Measurements from ENCODE around the gene SLX4IP. TPM values are rescaled to one million over a fixed set of nuclear protein-coding genes. Genes with fewer than 3 reads are reported as not detected.
A peak's percentile ranks its signal among the peaks of the same experiment; 100 is the strongest.

The SLX4IP gene
- total RNA-seq, 1 donor from 2014 or later, result 5.3 TPM

GRCh38 chr20:10445758-10446157, 10.7 kb downstream of the SLX4IP start:
- Histone ChIP-seq H2AFZ (ENCODE audit: low read depth, low read length) (no peak overlapping the region), H4K20me1 (ENCODE audit: insufficient read depth, low read length) (no peaks in the 10 kb centered on the region), H3K36me3 (ENCODE audit: insufficient read depth, low read length) (no peaks in the 10 kb centered on the region), H3K4me1 (ENCODE audit: insufficient read depth, low read length) (no peaks in the 10 kb centered on the region), H3K27ac (ENCODE audit: low read depth, low read length) (no peak overlapping the region), H3K27me3 (ENCODE audit: insufficient read depth, low read length) (no peaks in the 10 kb centered on the region), H3K4me3 (ENCODE audit: insufficient read depth, low read depth, low read length) (no peak overlapping the region), H3K79me2 (ENCODE audit: insufficient read depth, low read length) (peaks cover 12% of the 10 kb centered on the region), H3K4me2 (ENCODE audit: low read length) (no peak overlapping the region), H3K9ac (ENCODE audit: low read length) (no peak overlapping the region), H3K9me3 (ENCODE audit: insufficient read depth, low read depth, low read length) (no peaks in the 10 kb centered on the region)
- peaks cover 3% of the 10 kb centered on the region for H3K4me1 Mint-ChIP-seq (ENCODE audit: low read depth, unreplicated experiment)
- peaks cover 3% of the 10 kb centered on the region for H3K36me3 Mint-ChIP-seq (ENCODE audit: low read depth, unreplicated experiment)
- TF ChIP-seq EZH2 (IDR thresholded peaks at IDR 0.05; ENCODE audit: insufficient read depth, low read length), result no peak
- TF ChIP-seq, protein P1, sequence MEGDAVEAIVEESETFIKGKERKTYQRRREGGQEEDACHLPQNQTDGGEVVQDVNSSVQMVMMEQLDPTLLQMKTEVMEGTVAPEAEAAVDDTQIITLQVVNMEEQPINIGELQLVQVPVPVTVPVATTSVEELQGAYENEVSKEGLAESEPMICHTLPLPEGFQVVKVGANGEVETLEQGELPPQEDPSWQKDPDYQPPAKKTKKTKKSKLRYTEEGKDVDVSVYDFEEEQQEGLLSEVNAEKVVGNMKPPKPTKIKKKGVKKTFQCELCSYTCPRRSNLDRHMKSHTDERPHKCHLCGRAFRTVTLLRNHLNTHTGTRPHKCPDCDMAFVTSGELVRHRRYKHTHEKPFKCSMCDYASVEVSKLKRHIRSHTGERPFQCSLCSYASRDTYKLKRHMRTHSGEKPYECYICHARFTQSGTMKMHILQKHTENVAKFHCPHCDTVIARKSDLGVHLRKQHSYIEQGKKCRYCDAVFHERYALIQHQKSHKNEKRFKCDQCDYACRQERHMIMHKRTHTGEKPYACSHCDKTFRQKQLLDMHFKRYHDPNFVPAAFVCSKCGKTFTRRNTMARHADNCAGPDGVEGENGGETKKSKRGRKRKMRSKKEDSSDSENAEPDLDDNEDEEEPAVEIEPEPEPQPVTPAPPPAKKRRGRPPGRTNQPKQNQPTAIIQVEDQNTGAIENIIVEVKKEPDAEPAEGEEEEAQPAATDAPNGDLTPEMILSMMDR (IDR thresholded peaks at IDR 0.05; ENCODE audit: insufficient read depth, low read depth, low read length), result no peak
- no peaks in the 10 kb centered on the region for H3K9me3 Mint-ChIP-seq (ENCODE audit: unreplicated experiment)
- FAIRE-seq (no peak), DNase-seq (ENCODE audit: low read depth) (no peak)
- H3K27ac Mint-ChIP-seq (ENCODE audit: unreplicated experiment), result no peak overlapping the region
- no peak overlapping the region for H3K4me3 Mint-ChIP-seq (ENCODE audit: unreplicated experiment)
- H3K27me3 Mint-ChIP-seq (ENCODE audit: low read depth, unreplicated experiment), result no peaks in the 10 kb centered on the region

GRCh38 chr20:10447028-10447427, 11.9 kb downstream of the SLX4IP start:
- FAIRE-seq, result no peak
- peaks cover 3% of the 10 kb centered on the region for H3K36me3 Mint-ChIP-seq (ENCODE audit: low read depth, unreplicated experiment)
- Histone ChIP-seq H3K9ac (ENCODE audit: low read length) (no peak overlapping the region), H4K20me1 (ENCODE audit: insufficient read depth, low read length) (no peaks in the 10 kb centered on the region), H3K27ac (ENCODE audit: low read depth, low read length) (no peak overlapping the region), H3K36me3 (ENCODE audit: insufficient read depth, low read length) (no peaks in the 10 kb centered on the region), H3K4me3 (ENCODE audit: insufficient read depth, low read depth, low read length) (no peak overlapping the region), H3K27me3 (ENCODE audit: insufficient read depth, low read length) (no peaks in the 10 kb centered on the region), H3K4me1 (ENCODE audit: insufficient read depth, low read length) (peaks cover 5% of the 10 kb centered on the region), H3K4me2 (ENCODE audit: low read length) (peak overlapping the region; percentile 68), H2AFZ (ENCODE audit: low read depth, low read length) (no peak overlapping the region), H3K79me2 (ENCODE audit: insufficient read depth, low read length) (peaks cover 9% of the 10 kb centered on the region), H3K9me3 (ENCODE audit: insufficient read depth, low read depth, low read length) (no peaks in the 10 kb centered on the region)
- TF ChIP-seq, protein P1 (IDR thresholded peaks at IDR 0.05; ENCODE audit: insufficient read depth, low read depth, low read length), result no peak
- no peak for TF ChIP-seq EZH2 (IDR thresholded peaks at IDR 0.05; ENCODE audit: insufficient read depth, low read length)
- no peaks in the 10 kb centered on the region for H3K27me3 Mint-ChIP-seq (ENCODE audit: low read depth, unreplicated experiment)
- H3K4me1 Mint-ChIP-seq (ENCODE audit: low read depth, unreplicated experiment), result peaks cover 3% of the 10 kb centered on the region
- DNase-seq (ENCODE audit: low read depth), result peak; percentile 77
- no peaks in the 10 kb centered on the region for H3K9me3 Mint-ChIP-seq (ENCODE audit: unreplicated experiment)
- H3K27ac Mint-ChIP-seq (ENCODE audit: unreplicated experiment), result no peak overlapping the region
- no peak overlapping the region for H3K4me3 Mint-ChIP-seq (ENCODE audit: unreplicated experiment)

DNA sequence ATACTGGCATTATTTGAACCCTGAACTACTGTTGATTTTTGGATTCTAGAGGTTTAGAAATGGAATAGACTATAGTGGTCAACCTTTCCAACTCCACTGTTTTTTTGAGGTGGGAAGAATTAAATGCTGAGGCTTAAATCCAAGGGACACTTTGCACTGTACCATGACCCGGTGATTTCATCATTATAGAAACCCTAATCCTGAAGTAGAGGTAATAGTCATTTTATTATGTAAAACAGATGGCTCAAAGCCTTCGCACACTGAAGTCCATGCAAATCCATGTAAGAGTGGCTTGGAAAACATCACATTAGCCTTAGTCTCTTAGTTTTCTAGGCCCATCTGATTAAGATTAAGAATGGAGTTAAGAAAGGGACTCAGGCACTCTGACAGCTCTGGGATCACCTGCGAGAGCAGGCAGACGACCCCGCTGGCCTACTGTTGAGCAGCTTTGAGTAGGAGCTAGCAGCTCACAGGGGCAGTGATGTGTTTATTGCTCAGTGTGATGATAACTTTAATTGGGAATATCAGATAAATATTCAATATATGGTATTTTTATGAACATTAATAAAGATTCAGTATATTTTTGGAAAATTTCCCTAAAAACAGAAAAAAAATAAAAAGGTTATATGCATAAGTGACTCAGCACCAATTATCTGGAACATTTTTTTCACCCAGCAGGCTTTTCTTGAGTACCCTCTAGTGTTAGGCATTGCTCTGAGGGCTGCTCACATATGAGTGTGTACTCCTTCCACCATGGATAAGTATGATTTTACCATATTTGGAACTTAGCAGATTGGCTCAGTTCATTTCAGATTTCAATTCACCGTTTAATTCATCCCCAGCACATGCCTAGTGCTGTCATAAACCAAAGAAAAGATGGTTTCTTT, 13.4 kb downstream of the SLX4IP start:
- H3K9me3 Mint-ChIP-seq (ENCODE audit: unreplicated experiment), result no peaks in the 10 kb centered on the region
- peaks cover 5% of the 10 kb centered on the region for H3K4me1 ChIP-seq (ENCODE audit: insufficient read depth, low read length)
- H3K27me3 ChIP-seq (ENCODE audit: insufficient read depth, low read length), result no peaks in the 10 kb centered on the region
- no peak overlapping the region for H3K4me3 Mint-ChIP-seq (ENCODE audit: unreplicated experiment)
- FAIRE-seq (no peak), DNase-seq (ENCODE audit: low read depth) (peak; percentile 32)
- no peak overlapping the region for H3K9ac ChIP-seq (ENCODE audit: low read length)
- H3K27ac Mint-ChIP-seq (ENCODE audit: unreplicated experiment), result no peak overlapping the region
- H3K79me2 ChIP-seq (ENCODE audit: insufficient read depth, low read length), result peaks cover 3% of the 10 kb centered on the region
- peaks cover 6% of the 10 kb centered on the region for H3K4me1 Mint-ChIP-seq (ENCODE audit: low read depth, unreplicated experiment)
- H2AFZ ChIP-seq (ENCODE audit: low read depth, low read length), result no peak overlapping the region
- H3K36me3 ChIP-seq (ENCODE audit: insufficient read depth, low read length), result no peaks in the 10 kb centered on the region
- no peaks in the 10 kb centered on the region for H3K9me3 ChIP-seq (ENCODE audit: insufficient read depth, low read depth, low read length)
- no peaks in the 10 kb centered on the region for H3K27me3 Mint-ChIP-seq (ENCODE audit: low read depth, unreplicated experiment)
- H3K36me3 Mint-ChIP-seq (ENCODE audit: low read depth, unreplicated experiment), result peaks cover 3% of the 10 kb centered on the region
- H3K4me3 ChIP-seq (ENCODE audit: insufficient read depth, low read depth, low read length), result no peak overlapping the region
- H3K27ac ChIP-seq (ENCODE audit: low read depth, low read length), result no peak overlapping the region
- TF ChIP-seq, protein P1 (IDR thresholded peaks at IDR 0.05; ENCODE audit: insufficient read depth, low read depth, low read length), result no peak
- TF ChIP-seq EZH2 (IDR thresholded peaks at IDR 0.05; ENCODE audit: insufficient read depth, low read length), result no peak
- no peak overlapping the region for H3K4me2 ChIP-seq (ENCODE audit: low read length)
- H4K20me1 ChIP-seq (ENCODE audit: insufficient read depth, low read length), result no peaks in the 10 kb centered on the region

Data from astrocyte (in vitro differentiated cells and primary cell).